ENCODE data around the gene PHACTR4. TPM values are rescaled to one million over a fixed set of nuclear protein-coding genes. Genes with fewer than 3 reads are reported as not detected.

The PHACTR4 gene
- total and polyA plus RNA-seq, 2 of the 8 experiments (the other 6 are each of a cell fraction or from before 2014, with no cell fraction given) = 23.7 to 57.8 TPM

DNA sequence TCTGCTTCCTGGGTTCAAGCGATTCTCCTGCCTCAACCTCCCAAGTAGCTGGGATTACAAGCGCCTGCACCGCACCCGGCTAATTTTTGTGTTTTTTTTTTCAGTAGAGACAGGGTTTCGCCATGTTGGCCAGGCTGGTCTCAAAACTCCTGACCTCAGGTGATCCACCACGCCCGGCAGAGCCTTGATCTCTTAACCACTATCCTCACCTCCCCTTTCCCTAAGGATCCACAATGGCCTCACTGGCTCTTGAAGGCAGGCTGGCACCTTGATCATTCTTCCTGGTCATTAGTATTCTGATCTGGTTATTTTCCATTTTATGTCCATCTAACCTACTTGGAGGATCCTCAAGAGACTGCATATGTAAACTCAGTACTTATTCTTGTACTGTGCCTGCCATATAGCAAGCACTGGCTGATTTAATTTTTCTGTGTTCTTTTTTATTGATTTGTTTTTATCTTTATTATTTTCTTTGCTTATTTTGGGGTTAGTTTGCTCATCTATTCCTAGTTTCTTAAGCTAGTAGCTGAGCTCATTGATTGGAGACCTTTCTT, 142.6 kb downstream of the PHACTR4 start:
- H3K36me3 ChIP-seq (ENCODE audit: control insufficient read depth in 2 of 4, insufficient read depth in 4 of 4, low read length in 3 of 4) = peaks cover 36 to 64% (median 39%) of the 10 kb centered on the region in 4 experiments
- 0 out of 2 replicates have a peak overlapping the region, but pooled peaks have one; percentile 4 for H3K18ac ChIP-seq (ENCODE audit: extremely low read depth, low read length)
- H3K23me2 ChIP-seq (ENCODE audit: low read depth, low read length) = peaks cover 6% of the 10 kb centered on the region
- no peak overlapping the region for H2AFZ ChIP-seq (ENCODE audit: low read length)
- H3K27me3 ChIP-seq (replicated peaks in 1 of 4; ENCODE audit: control insufficient read depth in 3 of 4, extremely low read depth in 1 of 4, insufficient read depth in 3 of 4, low read length in 3 of 4) = no peaks in the 10 kb centered on the region
- H3K9me3 ChIP-seq (ENCODE audit: insufficient read depth in 2 of 2, low read depth in 1 of 2, low read length in 1 of 2) = no peaks in the 10 kb centered on the region
- H3K4ac ChIP-seq (replicated peaks; ENCODE audit: insufficient read length, low read depth, low read length) = no peak overlapping the region
- no peak overlapping the region for H4K5ac ChIP-seq (ENCODE audit: insufficient read length, low read depth, low read length)
- peaks cover 7 to 8% of the 10 kb centered on the region in 2 experiments for H4K20me1 ChIP-seq (replicated peaks in 1 of 2; ENCODE audit: control insufficient read depth in 1 of 2, insufficient read depth in 2 of 2, low read length in 2 of 2)
- H3K4me3 ChIP-seq (ENCODE audit: extremely low read depth in 1 of 4, insufficient read depth in 2 of 4, low read depth in 3 of 4, low read length in 4 of 4) = no peak overlapping the region
- no peak overlapping the region for H2AK5ac ChIP-seq (ENCODE audit: low read depth, low read length)
- H3K4me2 ChIP-seq (ENCODE audit: insufficient read depth in 1 of 2, low read depth in 2 of 2, low read length in 2 of 2) = no peak overlapping the region
- no peak overlapping the region for H3K14ac ChIP-seq (ENCODE audit: insufficient read length)
- no peak overlapping the region for H2BK120ac ChIP-seq (replicated peaks; ENCODE audit: low read depth, low read length)
- ChIA-PET CTCF (ENCODE audit: partially characterized antibody) (interaction anchor here (1.0 to 1.2 kb wide), 2 partner anchors 89 to 91 kb away, joined by 3 read pairs; no protein-coding TSS in a partner anchor), POLR2A (ENCODE audit: partially characterized antibody) (interaction anchor here (0.6 to 31.3 kb wide), 27 partner anchors 8 to 365 kb away, joined by 3 to 660 read pairs (median 5); partner anchors contain the start of genes PHACTR4, RAB42, RNU11 and TAF12)
- peaks cover 5 to 17% (median 9%) of the 10 kb centered on the region in 4 experiments; a peak in 5 of 7 replicates for H3K4me1 ChIP-seq (replicated peaks in 1 of 4; ENCODE audit: control insufficient read depth in 3 of 4, insufficient read depth in 4 of 4, low read length in 3 of 4)
- H3K9ac ChIP-seq (replicated peaks in 1 of 4; ENCODE audit: extremely low read depth in 1 of 4, low read depth in 3 of 4, low read length in 3 of 4) = no peak overlapping the region
- no peak overlapping the region for H2BK20ac ChIP-seq (ENCODE audit: low read length)
- peaks cover 0 to 11% of the 10 kb centered on the region in 2 experiments; a peak in 2 of 4 replicates for H3K79me2 ChIP-seq (ENCODE audit: control insufficient read depth in 1 of 2, insufficient read depth in 2 of 2, low read length in 2 of 2)
- no peak overlapping the region for H4K91ac ChIP-seq (replicated peaks; ENCODE audit: insufficient read length, low read length)
- no peak for DNase-seq (ENCODE audit: low read depth in 1 of 2, low spot score in 2 of 2)
- no peak overlapping the region for H2BK15ac ChIP-seq (ENCODE audit: low read length)
- WGBS, 2 experiments (ENCODE audit: extremely low coverage in 1 of 2, insufficient coverage in 1 of 2, insufficient read length in 1 of 2, insufficient replicate concordance in 2 of 2, low coverage in 1 of 2, low lambda C conversion rate in 2 of 2, missing lambda C conversion rate in 1 of 2) = 81% methylated on average over 6 of the region's 7 CpGs; no CpG with 5 or more reads in 1 of the 2 experiments
- H2BK5ac ChIP-seq (ENCODE audit: low read depth, low read length) = no peak overlapping the region
- H3K23ac ChIP-seq (ENCODE audit: insufficient read length) = no peak overlapping the region
- no peak overlapping the region for H4K8ac ChIP-seq (ENCODE audit: extremely low read depth, insufficient read depth, low read length)
- no peak overlapping the region for H2BK12ac ChIP-seq (ENCODE audit: low read depth, low read length)
- FAIRE-seq = no peak
- H3K79me1 ChIP-seq (ENCODE audit: low read depth, low read length) = no peaks in the 10 kb centered on the region
- H3K27ac ChIP-seq (ENCODE audit: low read depth, low read length) = no peak overlapping the region
- no peak overlapping the region for H3K56ac ChIP-seq (replicated peaks; ENCODE audit: insufficient read length, low read depth, low read length)
- TF ChIP-seq BACH1 (IDR thresholded peaks at IDR 0.05; ENCODE audit: low read length) = no peak
- TF ChIP-seq CHD2 (IDR thresholded peaks at IDR 0.05; ENCODE audit: low read length) = peak; percentile 5; the same call in 1 of the 2 replicates
- peak; percentile 61 for TF ChIP-seq TAF7 (optimal IDR thresholded peaks at IDR 0.05; ENCODE audit: borderline replicate concordance, low read depth, low read length)
- no peak for TF ChIP-seq SP4 (IDR thresholded peaks at IDR 0.05; ENCODE audit: low read length)
- no peak for TF ChIP-seq CTBP2 (IDR thresholded peaks at IDR 0.05; ENCODE audit: borderline replicate concordance, insufficient read depth, insufficient read length, low read length)
- TF ChIP-seq EGR1 (IDR thresholded peaks at IDR 0.05; ENCODE audit: borderline replicate concordance, low read depth, low read length) = 0 out of 2 replicates have a peak, but pooled peaks have one; percentile 1
- TF ChIP-seq POLR2AphosphoS5 (IDR thresholded peaks at IDR 0.05; ENCODE audit: low read depth, low read length) = peak; percentile 98
- peak; percentile 48 to 89 for TF ChIP-seq POLR2A (IDR thresholded peaks at IDR 0.05; ENCODE audit: control extremely low read depth in 1 of 2, low read depth in 2 of 2, low read length in 2 of 2)

All from H1 (cell line).